GM19035 (cell line): Measurements from ENCODE around the gene SLC16A4.
"Not testable (repeated sequence)": the region's sequence is repeated elsewhere in the genome, so short reads cannot be mapped to it uniquely, and the experiment has no call there.

ENCODE experiments used
- ATAC-seq: cut with Tn5 transposase; IDR thresholded peaks from one replicate; pipeline ENCODE4 v1.9.1; 2021; ENCODE audit not compliant: unreplicated experiment

The SLC16A4 gene

DNA sequence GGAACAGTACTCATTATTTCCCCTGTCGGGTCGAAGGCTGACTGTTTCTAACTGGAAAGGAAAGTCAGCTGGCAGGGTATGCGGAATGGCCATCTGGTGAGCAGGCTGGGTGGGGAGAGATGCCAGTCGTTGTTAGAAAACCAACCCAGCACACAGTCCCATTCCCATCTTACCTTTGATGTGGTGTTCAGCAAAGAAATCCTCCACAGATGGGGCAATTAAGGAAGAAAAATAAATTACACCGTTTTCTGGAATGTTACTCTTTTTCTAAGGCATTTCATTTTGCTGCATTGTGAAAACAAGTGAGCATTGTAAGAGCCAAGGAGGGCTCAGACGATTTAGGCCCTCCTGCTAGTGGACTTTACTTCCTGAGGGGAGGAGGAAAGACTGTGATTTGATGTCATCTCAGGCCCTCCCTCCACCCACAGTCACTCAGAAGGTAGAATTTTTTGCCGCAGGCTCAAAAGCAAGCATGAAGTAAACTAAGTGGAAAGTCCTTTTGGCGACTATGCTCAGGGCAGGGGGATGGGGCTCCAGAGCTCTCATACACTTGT lies at the start of gene SLC16A4:
TSS of gene SLC16A4 (minus strand) at position 335 of the 554 bp plus-strand sequence. CDS start 1,703 bp downstream, outside the sequence.
- no peak for ATAC-seq

DNA sequence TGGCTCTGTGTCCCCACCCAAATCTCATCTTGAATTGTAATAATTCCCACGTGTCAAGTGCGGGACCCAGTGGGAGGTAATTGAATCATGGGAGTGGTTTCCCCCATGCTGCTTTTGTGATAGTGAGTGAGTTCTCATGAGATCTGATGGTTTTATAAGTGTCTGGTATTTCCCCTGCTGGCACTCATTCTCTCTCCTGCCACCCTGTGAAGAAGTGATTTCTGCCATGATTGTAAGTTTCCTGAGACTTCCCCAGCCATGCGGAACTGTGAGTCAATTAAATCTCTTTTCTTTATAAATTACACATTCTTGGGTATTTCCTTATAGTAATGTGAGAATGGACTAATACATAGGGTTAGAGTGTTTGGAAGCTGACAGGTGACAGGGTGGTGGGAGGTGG lies 49.0 kb upstream of the SLC16A4 start:
- not testable (repeated sequence) for ATAC-seq

DNA sequence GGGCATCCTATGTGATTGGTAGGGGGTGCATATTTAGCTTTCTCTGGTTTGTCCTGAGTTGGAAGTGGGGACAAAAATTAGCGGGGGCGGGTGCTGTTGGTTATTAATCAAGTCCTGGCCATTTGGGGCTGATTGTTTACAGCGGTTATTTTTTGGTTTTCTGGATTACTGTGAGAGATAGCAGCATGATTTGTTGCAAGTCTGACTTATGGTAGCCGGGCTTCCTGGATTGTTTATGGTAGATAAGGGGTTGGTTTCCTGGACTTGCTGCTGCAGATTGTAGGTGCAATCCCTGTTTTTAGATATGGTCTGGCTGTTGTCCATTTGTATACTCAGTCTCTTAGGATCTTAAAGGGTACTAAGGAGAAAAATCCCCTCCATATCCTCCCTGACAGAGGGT lies 48.1 kb upstream of the SLC16A4 start:
- no peak for ATAC-seq

DNA sequence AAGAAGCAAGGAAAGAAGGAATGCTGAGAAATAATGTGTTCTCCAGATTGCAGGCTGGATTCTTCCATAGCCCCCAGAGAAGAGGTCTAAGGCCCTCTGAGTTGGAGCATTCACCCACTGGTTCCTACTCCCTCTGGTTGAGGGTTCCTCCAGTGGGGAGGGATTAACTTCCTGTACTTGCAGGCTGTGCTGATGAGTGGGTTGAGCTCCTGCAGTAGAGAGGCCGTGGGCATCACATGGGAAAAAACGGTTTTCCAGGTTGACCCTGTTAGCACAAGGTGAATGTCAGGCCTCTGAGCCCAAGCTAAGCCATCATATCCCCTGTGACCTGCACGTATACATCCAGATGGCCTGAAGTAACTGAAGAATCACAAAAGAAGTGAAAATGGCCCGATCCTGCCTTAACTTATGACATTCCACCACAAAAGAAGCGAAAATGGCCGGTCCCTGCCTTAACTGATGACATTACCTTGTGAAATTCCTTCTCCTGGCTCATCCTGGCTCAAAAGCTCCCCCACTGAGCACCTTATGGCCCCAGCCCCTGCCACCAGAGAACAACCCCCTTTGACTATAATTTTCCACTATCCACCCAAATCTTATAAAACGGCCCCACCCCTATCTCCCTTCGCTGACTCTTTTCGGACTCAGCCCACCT lies 46.9 kb upstream of the SLC16A4 start:
- not testable (repeated sequence) for ATAC-seq

DNA sequence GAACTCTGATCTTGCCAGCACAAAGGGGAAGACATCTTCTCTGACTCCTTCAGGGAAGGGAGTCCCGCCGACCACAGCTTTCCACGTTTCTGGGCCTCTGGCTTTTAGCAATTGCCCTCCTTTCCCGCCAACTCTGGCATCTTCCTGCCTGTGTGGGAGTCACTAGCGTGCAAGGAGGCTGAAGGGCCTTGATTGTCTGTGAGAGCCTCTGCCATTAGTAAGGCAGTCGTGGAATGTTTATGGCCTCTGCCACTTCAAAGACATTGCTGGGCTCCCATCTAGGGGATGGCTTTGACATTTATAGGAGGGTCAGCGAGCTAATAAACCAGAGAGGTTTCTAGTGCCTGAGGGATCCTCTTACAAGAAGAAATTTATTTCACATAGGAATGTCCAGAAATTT lies 45.8 kb upstream of the SLC16A4 start:
- no peak for ATAC-seq

DNA sequence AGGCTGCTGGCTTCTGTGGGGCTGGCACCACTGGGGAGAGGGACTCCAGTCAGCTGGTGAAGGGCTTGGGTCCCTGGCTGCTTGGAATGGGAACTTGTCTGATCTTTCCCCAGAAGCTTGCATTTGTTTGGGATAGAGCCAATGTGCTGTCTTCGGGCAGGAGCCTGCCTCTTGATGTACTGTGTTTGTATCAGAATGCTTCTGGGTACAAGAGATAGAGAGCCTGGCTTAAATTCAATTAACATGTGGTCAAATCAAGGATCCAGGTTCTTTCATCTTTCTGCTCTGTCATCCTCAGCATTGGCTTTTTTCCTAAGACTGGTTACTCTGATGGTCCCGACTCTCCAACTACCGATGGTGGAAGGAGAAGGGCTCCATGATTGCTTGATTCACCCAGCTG lies 44.1 kb upstream of the SLC16A4 start:
- no peak for ATAC-seq

DNA sequence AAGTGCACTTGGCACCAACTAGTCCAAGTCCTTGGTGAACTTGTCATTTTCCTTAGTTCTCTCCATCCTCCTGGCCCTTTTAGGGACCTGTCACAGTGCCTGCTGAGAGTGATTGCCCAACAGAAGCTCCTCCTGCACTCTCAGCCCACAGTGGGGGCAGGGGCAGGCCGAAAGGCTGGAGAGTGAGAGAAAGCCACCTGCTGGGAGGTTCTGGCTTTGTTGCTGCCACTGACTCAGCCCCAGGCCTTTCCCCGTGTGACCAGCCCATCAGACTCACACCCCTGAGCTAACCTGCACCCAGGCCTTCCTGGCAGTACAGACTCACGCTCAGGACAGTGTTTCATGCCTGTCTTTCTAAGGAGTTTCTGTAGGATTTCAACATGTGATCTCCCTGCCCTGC lies 43.0 kb upstream of the SLC16A4 start:
- no peak for ATAC-seq

DNA sequence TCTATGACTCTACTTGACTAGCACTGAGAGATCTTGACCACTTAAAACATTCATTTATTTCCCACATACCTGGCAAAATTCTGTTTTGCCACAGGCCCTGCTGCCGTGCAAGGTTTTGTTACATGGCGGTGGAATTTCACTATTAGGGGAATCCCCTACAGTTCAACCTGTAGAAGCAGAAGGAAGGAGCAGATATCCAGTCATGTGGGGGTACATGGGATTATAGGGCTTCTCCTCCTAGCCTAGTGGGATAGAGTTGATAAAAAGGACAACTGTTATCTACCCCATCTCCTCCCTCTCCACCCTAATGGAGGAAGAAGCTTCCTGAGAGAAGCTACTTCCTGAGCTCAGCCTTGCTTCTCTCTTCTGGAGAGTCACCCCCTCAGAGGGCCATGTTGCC lies 42.4 kb upstream of the SLC16A4 start:
- ATAC-seq = no peak

DNA sequence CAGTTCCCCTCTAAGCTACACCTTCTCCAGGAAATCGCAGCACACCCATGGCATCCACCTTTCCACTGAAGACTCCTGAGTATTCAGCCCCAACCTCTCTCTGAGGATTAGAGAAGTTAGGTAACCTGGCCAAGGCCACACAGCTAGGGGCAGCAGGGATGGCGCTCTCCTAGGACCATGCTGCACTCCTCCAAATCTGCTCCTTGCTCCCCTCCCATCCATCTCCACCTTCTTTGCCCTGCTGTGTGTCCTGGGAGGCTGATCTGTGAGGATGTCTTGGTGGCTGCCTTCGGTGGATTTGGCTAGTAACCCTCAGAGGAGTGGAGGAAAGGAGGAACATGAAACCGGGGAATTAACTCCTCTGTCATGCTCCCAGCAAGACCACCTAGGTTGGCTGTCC lies 40.1 kb upstream of the SLC16A4 start:
- ATAC-seq = no peak

DNA sequence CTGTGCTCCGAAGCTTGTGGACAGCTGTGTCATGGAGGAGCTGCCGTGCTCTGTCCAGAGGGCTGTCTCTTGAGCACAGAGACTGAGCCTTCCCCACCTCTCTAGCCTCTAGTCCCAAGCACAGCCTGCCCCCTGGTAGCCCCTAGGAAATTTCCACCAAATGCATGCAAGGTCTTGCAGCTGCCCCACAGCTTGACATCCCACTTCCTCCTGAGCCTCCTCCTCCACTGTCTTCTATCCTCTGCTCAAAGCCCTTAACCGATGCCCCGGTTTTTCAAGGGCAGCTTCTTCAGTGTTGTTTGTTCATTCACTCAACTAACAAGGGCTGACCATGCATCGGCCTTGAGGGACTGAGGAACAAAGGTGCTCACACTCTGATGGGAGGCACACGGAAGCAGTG lies 39.5 kb upstream of the SLC16A4 start:
- no peak for ATAC-seq

DNA sequence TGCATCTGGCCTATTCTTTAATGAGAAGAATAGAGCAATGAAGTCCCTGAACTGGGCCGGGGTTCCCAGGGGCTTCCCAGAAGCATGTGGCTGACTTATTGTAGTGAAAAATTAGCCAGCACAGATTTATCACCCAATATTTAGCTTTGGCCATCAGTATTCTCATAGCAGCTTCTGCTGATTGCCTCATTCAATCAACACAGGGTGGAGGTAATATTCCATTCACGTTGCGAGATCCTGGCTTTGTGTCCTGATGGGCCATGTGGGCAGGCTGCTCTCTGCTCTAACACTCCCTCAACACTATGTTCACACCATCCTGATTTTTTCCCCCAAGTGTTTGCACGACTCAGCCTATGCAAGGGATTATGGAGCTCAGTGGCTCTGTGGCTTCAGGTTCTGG lies 38.1 kb upstream of the SLC16A4 start:
- no peak for ATAC-seq

DNA sequence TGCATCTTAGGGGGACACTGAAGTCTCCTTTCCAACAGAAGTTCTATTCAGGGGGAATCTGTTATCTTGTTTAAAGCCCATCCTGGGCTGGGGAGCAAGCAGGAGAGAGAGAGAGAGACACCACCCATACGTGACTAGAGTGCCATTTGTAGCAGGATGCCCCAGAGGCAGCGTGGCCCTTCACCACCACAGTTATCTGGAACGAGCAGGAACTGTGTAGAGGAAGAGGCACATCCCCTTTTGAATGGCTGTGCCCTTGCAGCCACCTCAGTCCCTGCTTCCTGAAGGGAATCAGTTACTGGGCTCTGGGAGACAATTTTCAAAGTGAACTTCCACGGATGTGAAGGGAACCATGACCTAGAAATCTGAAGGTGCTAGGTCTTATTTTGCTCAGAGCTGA lies 36.0 kb upstream of the SLC16A4 start:
- no peak for ATAC-seq

DNA sequence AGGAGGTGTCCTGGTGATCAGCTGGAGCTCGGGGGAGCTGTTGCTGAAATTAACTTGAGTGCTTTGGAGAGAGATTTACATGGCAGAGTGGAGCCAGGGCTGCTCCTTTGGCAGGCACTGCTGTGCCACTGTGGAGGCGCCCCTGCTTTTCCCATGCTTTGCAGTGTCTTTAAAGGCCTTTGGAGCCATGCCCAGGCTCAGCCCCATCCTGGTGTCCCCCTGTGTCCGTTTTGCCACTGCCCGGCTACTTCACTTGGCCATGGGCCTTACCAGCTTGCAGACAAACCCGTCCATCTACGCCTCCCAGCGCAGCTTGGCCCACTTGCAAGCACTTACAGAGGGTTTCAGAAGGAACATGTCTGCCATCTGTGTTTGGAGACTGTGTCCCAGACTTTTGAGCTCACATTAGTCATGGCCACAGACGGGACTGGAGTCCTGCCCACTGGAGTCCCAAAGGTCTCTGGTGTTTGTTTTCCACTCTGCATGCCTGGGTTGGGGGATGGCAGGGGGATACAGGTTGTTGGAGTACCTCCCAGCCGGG lies 34.9 kb upstream of the SLC16A4 start:
- ATAC-seq = no peak

DNA sequence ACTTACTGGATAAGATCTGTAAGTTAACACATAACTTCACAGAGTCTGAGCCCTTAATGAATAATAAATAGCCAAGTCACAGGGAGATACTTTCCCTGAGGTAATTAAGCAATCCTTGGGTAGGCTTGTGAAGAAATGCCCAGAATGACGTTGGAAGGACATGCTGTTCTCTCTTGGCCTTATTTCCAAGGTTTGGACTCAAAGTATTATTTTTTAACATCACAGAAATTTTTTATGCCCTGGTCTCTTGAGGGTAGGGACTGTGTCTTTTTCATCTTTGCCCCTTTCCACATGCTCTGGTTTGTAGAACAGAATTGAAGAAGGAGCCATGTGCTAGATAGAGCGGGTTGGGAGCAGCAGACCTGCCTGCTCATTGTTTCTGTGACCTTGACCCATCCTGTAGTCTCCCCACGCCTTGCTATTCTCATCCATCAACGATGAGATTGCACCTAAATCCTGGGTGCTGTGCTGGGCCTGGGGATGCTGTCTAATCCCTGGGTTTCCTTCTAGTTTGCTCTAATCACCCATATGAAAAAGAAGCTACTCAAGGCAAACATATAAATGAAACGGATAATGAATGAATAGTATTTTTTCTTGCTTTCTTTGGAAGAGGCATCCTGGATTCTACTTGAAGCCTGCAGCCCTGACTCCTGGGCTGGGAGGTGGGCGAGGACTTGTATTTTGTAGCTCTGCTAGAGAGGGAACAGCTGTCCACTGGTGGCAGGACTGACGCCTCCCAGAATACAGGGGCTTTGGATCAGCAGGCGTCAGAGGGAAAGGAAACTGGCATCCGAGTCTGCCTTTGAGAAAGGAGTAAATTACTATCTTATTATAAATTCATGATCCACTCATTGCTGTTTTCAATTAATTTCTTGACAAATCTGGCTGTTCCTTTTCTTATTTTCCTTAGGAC lies 34.1 kb upstream of the SLC16A4 start:
- ATAC-seq = no peak

DNA sequence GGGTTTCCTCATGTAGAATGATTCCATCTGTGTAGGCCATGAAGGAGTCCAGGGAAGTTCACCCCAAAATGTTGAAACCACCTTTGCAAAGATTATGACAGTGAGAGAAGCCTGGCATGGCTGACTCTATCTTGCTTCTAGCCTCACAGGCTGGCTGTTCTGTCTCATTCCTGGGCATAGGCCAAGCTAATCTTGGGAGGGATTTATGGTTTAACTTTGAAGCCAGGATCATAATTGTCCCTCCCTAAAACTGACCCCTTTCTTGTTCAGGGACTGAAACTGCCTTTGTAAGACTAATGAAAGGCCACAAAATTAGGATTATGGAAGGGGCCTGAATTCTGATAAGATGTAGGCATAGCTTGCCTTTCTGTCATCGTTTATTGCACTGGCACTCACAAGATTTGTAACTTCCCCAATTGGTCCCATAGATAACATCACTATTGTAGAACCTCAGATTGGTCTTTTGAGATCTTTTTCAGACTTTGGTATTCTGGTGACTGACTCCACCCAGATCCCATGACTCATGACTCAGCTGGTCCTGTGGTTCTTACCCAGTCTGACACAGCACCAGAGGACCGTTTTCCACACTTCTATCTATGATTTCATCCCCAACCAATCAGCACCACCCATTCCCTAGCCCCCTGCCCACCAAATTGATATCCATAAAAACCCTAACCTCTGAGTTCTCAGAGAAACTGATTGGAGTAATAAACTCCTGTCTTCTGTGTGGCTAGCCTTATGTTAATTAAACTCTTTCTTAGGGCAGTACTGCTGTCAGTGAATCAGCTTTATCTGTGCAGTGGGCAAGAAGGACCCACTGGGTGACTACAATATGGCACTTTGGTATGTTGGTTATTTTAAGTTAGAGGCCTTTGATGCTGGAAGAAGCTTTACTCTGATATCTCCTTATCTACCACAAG lies 30.3 kb upstream of the SLC16A4 start:
- no peak for ATAC-seq

DNA sequence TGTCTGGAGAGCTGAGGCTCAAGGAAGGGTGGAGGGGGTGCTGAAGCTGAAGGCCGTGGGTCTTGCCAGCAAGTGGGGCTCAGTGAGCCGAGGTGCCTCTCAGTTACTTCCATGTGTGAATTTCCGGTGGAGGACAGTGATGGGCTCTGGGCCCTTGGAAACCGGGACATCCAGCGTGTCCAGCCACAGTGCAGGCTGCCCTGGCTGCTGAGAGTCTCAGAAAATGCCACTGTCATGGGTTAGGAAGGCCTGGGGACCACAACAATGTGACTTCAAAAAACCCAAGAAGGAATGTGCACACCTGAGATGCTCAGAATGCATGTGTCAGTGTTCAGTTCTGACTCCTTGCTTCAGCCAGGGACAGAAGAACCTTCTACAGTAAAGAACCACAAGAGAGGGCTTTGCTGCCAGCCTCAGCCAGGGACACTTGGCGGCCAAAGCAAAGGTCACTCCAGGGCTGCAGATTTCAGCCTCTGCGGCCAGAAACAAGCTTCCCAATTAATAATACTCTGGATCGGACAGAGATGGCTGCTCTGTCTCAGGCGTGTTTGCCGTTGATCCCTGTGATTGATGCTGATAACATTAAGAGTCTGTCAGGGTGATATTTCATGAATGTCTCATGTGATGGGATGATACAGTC lies 29.3 kb upstream of the SLC16A4 start:
- no peak for ATAC-seq

DNA sequence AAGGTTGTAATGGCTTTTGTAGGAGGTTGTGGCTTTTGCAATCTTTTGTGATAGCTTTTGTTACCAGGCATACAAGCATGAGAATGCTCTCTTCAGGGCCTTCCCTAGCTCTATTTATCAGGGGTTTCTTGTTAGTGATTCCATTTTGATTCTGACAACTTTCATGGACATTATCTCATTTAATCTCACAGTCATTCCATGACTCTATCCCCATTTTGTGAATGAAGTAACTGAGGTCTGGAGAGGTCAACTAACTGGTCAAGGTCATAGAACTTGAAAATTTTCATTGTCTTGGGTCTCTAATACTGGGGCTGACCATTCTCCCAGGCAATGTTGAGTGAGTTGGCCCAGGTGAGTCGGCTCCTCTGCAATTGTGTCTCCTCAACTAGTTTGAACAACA lies 27.9 kb upstream of the SLC16A4 start:
- no peak for ATAC-seq

DNA sequence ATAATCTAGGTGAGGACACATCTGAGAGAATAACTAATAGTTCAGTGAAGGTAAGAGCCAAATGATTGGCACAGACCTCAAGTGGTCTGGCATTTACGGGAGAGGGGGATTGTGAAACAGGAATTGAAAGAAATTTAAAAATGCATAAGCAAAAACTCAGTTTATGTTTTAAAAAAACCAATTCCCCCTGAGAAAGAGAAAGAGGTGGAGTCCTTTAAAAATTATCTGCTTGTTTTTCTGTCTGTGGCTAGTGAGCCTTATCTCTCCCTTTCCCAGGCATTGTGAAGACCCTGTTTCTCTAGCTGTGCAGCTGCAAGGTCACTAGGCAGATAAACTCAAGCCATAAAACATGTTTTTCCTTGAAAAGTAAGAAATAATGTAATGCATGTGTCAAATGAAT lies 22.2 kb upstream of the SLC16A4 start:
- ATAC-seq = not testable (repeated sequence)

DNA sequence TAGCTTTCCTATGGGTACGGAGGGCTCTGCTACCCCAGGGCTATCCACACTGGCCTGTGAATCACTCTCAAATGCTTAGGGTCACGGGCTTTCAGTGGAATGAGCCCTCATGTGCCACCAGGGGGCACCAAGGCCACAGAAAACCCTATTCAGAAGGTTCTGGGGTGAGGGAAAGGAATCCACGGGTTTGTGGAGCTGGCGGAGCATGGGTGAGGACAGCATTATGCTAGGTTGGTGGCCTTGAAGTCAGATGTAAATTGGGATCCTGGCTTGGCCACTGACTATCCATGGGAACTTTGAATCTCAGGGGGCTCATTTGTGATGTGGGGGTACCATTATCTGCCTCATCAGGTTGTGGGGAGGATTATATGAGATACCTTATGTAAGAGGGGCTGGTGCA lies 21.8 kb upstream of the SLC16A4 start:
- no peak for ATAC-seq

DNA sequence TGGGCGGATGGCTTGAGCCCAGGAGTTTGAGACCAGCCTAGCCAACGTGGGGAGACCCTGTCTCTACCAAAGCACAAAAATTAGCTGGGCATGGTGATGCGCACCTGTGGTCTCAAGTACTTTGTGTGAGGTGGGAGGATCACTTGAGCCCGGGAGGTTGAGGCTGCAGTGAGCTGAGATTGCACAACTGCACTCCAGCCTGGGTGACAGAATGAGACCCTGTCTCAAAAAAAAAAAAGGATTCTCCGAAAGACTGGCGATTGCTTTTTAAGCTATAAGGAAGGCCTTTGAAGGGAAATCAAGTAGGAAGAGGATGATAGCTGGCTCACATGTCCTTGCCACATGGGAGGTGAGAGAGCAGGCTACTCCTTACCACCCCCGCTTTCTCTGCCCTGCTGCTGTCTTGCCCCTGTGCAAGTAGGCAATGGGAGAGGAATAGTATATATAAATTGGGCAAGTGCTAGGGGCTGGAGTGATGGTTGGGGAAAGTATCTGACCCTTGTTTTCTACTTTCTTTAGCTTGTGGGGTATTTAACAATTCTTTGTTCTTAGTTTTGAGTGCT lies 20.4 kb upstream of the SLC16A4 start:
- no peak for ATAC-seq
